Thoracic aorta (tissue), 2 donors: Measurements from ENCODE around the gene SERPINB11. TPM values are rescaled to one million over a fixed set of nuclear protein-coding genes. Genes with fewer than 3 reads are reported as not detected.

Experiments
- ATAC-seq: fragments of 150-250 bp; one replicate; pipeline ENCODE4 v1.8.0; 2017; ENCODE audit warnings: low read depth; ENCODE audit not compliant: insufficient number of reproducible peaks, low FRiP score
- DNase-seq: peaks from one replicate; pipeline ENCODE4 v3.0.0-alpha.2; 2020; ENCODE audit warnings: low spot score
- H3K27ac ChIP-seq, 2 donors: fragments of 200-600 bp; sonication (generic); 1 replicate in 1 of 2; 2 replicates in 1 of 2; pipeline ENCODE4 v1.5.1; 2016; ENCODE audit warnings: mild to moderate bottlenecking in 2 of 2, moderate library complexity in 2 of 2
- H3K27me3 ChIP-seq: fragments of 200-600 bp; sonication (generic); replicated peaks from 2 replicates; pipeline ENCODE4 v1.6.0; 2016; ENCODE audit warnings: mild to moderate bottlenecking; ENCODE audit not compliant: insufficient read depth
- H3K36me3 ChIP-seq: fragments of 200-600 bp; sonication (generic); one replicate; pipeline ENCODE4 v1.5.1; 2016
- H3K4me1 ChIP-seq, 2 donors: fragments of 200-600 bp; sonication (generic); 1 replicate in 1 of 2; 2 replicates in 1 of 2; pipeline versions ENCODE4 v1.5.1 to v1.6.0; 2016; ENCODE audit warnings: low read depth in 2 of 2, mild to moderate bottlenecking in 1 of 2; ENCODE audit not compliant: control insufficient read depth in 1 of 2
- H3K4me3 ChIP-seq: fragments of 200-600 bp; sonication (generic); 2 replicates; pipeline ENCODE4 v1.5.1; 2016; ENCODE audit warnings: mild to moderate bottlenecking
- H3K9me3 ChIP-seq: fragments of 200-600 bp; sonication (generic); 2 replicates; pipeline ENCODE4 v1.5.1; 2016
- total RNA-seq, 2 donors: library from RNA; depleted of rRNA; stranded (reverse); fragments of >200 nt; gene quantifications; one replicate each; pipeline versions ENCODE4 v1.1.0 to v1.2.3, GENCODE V29; 2016
- TF ChIP-seq, protein P1 (sequence below): fragments of 200-600 bp; sonication (generic); IDR thresholded peaks from one replicate; pipeline ENCODE4 v1.5.1; 2019; ENCODE audit warnings: antibody characterized with exemption

Gene SERPINB11
- total RNA-seq, 2 donors from 2014 or later, result not detected

DNA sequence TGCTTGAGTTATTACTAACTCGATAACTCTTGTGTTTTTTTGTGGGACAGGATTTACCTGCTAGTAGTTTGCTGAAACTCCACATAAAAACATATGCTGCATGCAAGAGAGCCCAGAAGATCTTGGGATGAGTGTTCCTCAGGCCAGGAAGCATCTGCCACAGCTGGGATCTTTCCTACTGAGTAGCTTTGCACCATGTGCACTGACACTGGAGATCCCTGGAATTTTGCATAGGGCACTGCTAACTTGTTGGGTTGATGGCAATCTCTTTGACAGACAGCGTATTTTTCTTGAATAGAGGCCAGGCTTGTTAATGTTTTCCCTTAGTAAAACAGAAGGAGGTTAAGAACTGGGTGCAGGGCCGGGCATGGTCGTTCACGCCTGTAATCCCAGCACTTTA is 808 bp upstream of the SERPINB11 start:
- Histone ChIP-seq H3K36me3 (no peaks in the 10 kb centered on the region), H3K27me3 (no peaks in the 10 kb centered on the region), H3K4me3 (no peak overlapping the region), H3K27ac (no peak overlapping the region), H3K9me3 (no peaks in the 10 kb centered on the region), H3K4me1 (no peaks in the 10 kb centered on the region)
- ATAC-seq, result no peak
- DNase-seq, result no peak
- TF ChIP-seq, protein P1, sequence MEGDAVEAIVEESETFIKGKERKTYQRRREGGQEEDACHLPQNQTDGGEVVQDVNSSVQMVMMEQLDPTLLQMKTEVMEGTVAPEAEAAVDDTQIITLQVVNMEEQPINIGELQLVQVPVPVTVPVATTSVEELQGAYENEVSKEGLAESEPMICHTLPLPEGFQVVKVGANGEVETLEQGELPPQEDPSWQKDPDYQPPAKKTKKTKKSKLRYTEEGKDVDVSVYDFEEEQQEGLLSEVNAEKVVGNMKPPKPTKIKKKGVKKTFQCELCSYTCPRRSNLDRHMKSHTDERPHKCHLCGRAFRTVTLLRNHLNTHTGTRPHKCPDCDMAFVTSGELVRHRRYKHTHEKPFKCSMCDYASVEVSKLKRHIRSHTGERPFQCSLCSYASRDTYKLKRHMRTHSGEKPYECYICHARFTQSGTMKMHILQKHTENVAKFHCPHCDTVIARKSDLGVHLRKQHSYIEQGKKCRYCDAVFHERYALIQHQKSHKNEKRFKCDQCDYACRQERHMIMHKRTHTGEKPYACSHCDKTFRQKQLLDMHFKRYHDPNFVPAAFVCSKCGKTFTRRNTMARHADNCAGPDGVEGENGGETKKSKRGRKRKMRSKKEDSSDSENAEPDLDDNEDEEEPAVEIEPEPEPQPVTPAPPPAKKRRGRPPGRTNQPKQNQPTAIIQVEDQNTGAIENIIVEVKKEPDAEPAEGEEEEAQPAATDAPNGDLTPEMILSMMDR, result no peak

GRCh38 chr18:63705401-63705800 is 2.6 kb downstream of the SERPINB11 start:
- Histone ChIP-seq H3K4me3 (no peak overlapping the region), H3K27me3 (no peaks in the 10 kb centered on the region), H3K36me3 (no peaks in the 10 kb centered on the region), H3K9me3 (no peaks in the 10 kb centered on the region), H3K4me1 (no peaks in the 10 kb centered on the region), H3K27ac (no peak overlapping the region)
- DNase-seq (no peak), ATAC-seq (no peak)
- TF ChIP-seq, protein P1, result no peak

GRCh38 chr18:63707816-63708215 is 5.1 kb downstream of the SERPINB11 start:
- TF ChIP-seq, protein P1, result no peak
- Histone ChIP-seq H3K4me1 (no peaks in the 10 kb centered on the region), H3K27ac (no peak overlapping the region), H3K27me3 (no peaks in the 10 kb centered on the region), H3K36me3 (no peaks in the 10 kb centered on the region), H3K4me3 (no peak overlapping the region), H3K9me3 (no peaks in the 10 kb centered on the region)
- ATAC-seq (no peak), DNase-seq (no peak)

- Histone ChIP-seq H3K9me3 (peaks cover 2% of the 10 kb centered on the region), H3K4me3 (no peak overlapping the region), H3K36me3 (no peaks in the 10 kb centered on the region), H3K4me1 (no peaks in the 10 kb centered on the region), H3K27ac (no peak overlapping the region), H3K27me3 (no peaks in the 10 kb centered on the region)
- ATAC-seq (no peak), DNase-seq (no peak)
- TF ChIP-seq, protein P1, result no peak
Measured at GRCh38 chr18:63708650-63709049, 5.9 kb downstream of the SERPINB11 start.

DNA sequence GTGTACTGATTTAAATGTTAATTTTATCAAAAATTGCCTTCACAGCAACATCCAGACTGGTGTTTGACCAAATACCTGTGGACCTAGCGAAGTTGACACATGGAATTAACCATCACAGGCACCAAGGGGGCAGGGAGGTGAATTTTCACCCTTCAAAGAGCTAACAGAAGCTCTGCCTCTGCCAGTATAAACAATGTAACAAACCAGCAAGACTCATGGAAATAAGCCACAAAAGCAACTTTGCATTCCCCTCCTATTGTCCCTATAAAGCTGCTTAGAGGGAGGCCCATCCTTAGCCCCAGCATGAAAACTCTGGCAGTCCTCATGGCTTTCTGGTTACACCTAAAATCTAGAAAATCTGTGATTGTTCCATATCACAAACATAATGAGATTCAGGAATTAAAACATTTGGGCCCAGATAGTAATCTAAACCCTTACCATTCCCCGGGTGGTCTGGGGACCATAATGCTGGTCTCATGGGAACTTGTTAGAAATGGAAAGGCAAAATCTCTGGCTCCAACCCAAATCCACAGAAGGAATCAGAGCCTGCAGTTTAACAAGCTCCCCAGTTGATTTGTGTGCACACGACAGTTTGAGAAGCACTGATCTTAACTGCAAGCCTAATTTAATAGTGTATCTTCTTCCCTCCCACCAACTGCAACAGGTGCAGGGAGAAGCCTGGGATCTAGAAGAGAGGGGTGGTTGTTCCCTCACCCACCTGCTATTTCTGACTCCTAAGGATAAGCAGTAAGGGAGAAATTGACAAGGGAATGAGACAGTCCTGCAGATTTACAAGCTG is 23.1 kb downstream of the SERPINB11 start:
- Histone ChIP-seq H3K9me3 (no peaks in the 10 kb centered on the region), H3K4me3 (no peak overlapping the region), H3K27me3 (no peaks in the 10 kb centered on the region), H3K4me1 (no peaks in the 10 kb centered on the region), H3K36me3 (no peaks in the 10 kb centered on the region), H3K27ac (no peak overlapping the region)
- ATAC-seq, result no peak
- TF ChIP-seq, protein P1, result no peak
- no peak for DNase-seq
